ENCODE measurements around the gene LIMCH1.

- TF ChIP-seq, protein P1, sequence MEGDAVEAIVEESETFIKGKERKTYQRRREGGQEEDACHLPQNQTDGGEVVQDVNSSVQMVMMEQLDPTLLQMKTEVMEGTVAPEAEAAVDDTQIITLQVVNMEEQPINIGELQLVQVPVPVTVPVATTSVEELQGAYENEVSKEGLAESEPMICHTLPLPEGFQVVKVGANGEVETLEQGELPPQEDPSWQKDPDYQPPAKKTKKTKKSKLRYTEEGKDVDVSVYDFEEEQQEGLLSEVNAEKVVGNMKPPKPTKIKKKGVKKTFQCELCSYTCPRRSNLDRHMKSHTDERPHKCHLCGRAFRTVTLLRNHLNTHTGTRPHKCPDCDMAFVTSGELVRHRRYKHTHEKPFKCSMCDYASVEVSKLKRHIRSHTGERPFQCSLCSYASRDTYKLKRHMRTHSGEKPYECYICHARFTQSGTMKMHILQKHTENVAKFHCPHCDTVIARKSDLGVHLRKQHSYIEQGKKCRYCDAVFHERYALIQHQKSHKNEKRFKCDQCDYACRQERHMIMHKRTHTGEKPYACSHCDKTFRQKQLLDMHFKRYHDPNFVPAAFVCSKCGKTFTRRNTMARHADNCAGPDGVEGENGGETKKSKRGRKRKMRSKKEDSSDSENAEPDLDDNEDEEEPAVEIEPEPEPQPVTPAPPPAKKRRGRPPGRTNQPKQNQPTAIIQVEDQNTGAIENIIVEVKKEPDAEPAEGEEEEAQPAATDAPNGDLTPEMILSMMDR (IDR thresholded peaks at IDR 0.05; ENCODE audit: low read depth, low read length): no peak
- TF ChIP-seq POLR2A (IDR thresholded peaks at IDR 0.05; ENCODE audit: extremely low read depth, insufficient read length): no peak
- TF ChIP-seq, protein P2, sequence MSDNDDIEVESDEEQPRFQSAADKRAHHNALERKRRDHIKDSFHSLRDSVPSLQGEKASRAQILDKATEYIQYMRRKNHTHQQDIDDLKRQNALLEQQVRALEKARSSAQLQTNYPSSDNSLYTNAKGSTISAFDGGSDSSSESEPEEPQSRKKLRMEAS (IDR thresholded peaks at IDR 0.05; ENCODE audit: low read depth, low read length): no peak
These were observed 63.1 kb downstream of the LIMCH1 start for GRCh38 chr4:41601025-41601424.

Measured in NB4 (cell line).